Suprapubic skin (tissue), 4 donors: ENCODE data around the gene LPP. TPM values are rescaled to one million over a fixed set of nuclear protein-coding genes. Genes with fewer than 3 reads are reported as not detected.

Experiments
- DNase-seq, 2 donors: peaks; one replicate each; pipeline ENCODE4 v3.0.0-alpha.2; 2019; ENCODE audit warnings: low spot score in 2 of 2
- H3K27ac ChIP-seq: fragments of 200-600 bp; sonication (generic); one replicate; pipeline ENCODE4 v1.5.1; 2019
- H3K27me3 ChIP-seq: fragments of 200-600 bp; sonication (generic); one replicate; pipeline ENCODE4 v1.5.1; 2019
- H3K36me3 ChIP-seq: fragments of 200-600 bp; sonication (generic); one replicate; pipeline ENCODE4 v1.5.1; 2019
- H3K4me1 ChIP-seq: fragments of 200-600 bp; sonication (generic); one replicate; pipeline ENCODE4 v1.5.1; 2019
- H3K4me3 ChIP-seq: fragments of 200-600 bp; sonication (generic); one replicate; pipeline ENCODE4 v1.5.1; 2019; ENCODE audit warnings: mild to moderate bottlenecking
- H3K9me3 ChIP-seq: fragments of 200-600 bp; sonication (generic); one replicate; pipeline ENCODE4 v1.5.1; 2019
- EP300 ChIP-seq: sonication (generic); formaldehyde crosslinking; IDR thresholded peaks from one replicate; pipeline ENCODE4 v1.6.1; 2017; ENCODE audit warnings: antibody characterized with exemption
- POLR2A ChIP-seq, 2 donors: fragments of 450-650 bp; IDR thresholded peaks; one replicate each; pipeline ENCODE4 v1.6.1; 2017; ENCODE audit warnings: antibody characterized with exemption in 2 of 2, mild to moderate bottlenecking in 2 of 2, moderate library complexity in 2 of 2
- POLR2AphosphoS5 ChIP-seq, 3 donors: sonication (generic); formaldehyde crosslinking; IDR thresholded peaks; one replicate each; pipeline ENCODE4 v1.6.1; 2017; ENCODE audit warnings: antibody characterized with exemption in 3 of 3
- WGBS: methylation state at CpG from one replicate; pipeline ENCODE4 v1.1.5; 2018; 5-methylcytosine and 5-hydroxymethylcytosine counted together
- total RNA-seq, 4 donors: library from RNA; depleted of rRNA; stranded (reverse); fragments of >200 nt; gene quantifications; one replicate each; pipeline ENCODE4 v1.1.0, GENCODE V29; 2016
- TF ChIP-seq, protein P1 (sequence below), 2 donors: fragments of 200-600 bp in 1 of 2; fragments of 450-650 bp in 1 of 2; sonication (generic) in 1 of 2; IDR thresholded peaks; one replicate each; pipeline ENCODE4 v1.5.1; 2016 to 2019; ENCODE audit warnings: antibody characterized with exemption in 2 of 2, mild to moderate bottlenecking in 1 of 2, moderate library complexity in 1 of 2

The LPP gene
- total RNA-seq, 4 donors from 2014 or later, result 56.8 to 127 (median 84.2) TPM

DNA sequence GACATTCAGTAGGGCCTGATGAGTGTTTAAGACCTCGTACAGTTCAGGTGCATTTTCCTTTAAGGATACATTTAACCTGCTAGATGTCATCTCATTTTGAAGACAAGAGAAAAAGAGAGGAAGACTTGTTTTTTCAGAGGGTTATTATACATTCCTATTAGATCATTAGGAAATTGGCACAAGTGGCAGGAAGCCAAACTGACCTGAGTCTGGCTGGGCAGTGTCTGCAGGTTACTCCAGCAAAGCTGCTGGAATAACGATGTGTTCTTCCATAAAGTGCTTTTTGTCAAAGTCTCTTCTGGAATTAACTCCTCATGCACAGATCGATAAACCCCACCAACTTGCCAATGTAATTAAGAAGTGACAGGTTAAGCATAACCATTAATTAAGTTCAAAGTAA lies 621.5 kb downstream of the LPP start:
- TF ChIP-seq POLR2A (IDR thresholded peaks at IDR 0.05), result no peak
- TF ChIP-seq, protein P1, sequence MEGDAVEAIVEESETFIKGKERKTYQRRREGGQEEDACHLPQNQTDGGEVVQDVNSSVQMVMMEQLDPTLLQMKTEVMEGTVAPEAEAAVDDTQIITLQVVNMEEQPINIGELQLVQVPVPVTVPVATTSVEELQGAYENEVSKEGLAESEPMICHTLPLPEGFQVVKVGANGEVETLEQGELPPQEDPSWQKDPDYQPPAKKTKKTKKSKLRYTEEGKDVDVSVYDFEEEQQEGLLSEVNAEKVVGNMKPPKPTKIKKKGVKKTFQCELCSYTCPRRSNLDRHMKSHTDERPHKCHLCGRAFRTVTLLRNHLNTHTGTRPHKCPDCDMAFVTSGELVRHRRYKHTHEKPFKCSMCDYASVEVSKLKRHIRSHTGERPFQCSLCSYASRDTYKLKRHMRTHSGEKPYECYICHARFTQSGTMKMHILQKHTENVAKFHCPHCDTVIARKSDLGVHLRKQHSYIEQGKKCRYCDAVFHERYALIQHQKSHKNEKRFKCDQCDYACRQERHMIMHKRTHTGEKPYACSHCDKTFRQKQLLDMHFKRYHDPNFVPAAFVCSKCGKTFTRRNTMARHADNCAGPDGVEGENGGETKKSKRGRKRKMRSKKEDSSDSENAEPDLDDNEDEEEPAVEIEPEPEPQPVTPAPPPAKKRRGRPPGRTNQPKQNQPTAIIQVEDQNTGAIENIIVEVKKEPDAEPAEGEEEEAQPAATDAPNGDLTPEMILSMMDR (IDR thresholded peaks at IDR 0.05), result no peak
- no peak for TF ChIP-seq POLR2AphosphoS5 (IDR thresholded peaks at IDR 0.05)
- no peak for TF ChIP-seq EP300
- Histone ChIP-seq H3K9me3 (no peaks in the 10 kb centered on the region), H3K36me3 (no peaks in the 10 kb centered on the region), H3K4me3 (no peak overlapping the region), H3K27me3 (no peaks in the 10 kb centered on the region), H3K4me1 (peaks cover 9% of the 10 kb centered on the region), H3K27ac (no peak overlapping the region)
- no peak for DNase-seq
- WGBS, result 79% methylated on average over 3 of the region's 3 CpGs

DNA sequence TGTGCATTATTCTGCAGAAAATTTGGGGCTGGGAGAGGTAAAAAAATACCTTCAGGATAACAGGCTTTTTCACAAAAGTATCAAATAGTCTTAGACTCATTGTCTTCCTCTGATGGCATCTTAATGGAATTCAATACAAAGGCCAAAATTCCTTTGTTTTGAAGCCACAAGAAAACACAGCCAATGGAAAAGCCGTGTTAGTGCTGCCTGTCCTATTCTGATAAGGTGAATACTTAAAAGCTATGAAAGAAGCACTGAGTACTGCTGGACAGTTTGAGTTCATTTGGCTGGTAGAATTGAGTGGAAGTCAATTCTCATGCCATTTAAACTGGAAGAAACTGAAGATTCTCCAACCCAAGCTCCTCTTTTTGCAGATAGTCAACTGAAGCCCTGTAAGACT lies 622.5 kb downstream of the LPP start:
- no peaks in the 10 kb centered on the region for H3K9me3 ChIP-seq
- peaks cover 19% of the 10 kb centered on the region for H3K4me1 ChIP-seq
- H3K27me3 ChIP-seq, result no peaks in the 10 kb centered on the region
- TF ChIP-seq POLR2AphosphoS5 (IDR thresholded peaks at IDR 0.05) (no peak), EP300 (no peak), POLR2A (IDR thresholded peaks at IDR 0.05) (no peak)
- TF ChIP-seq, protein P1 (IDR thresholded peaks at IDR 0.05), result no peak
- no peak overlapping the region for H3K27ac ChIP-seq
- DNase-seq, result no peak
- 42% methylated on average over 1 of the region's 1 CpG for whole genome bisulfite sequencing
- no peaks in the 10 kb centered on the region for H3K36me3 ChIP-seq
- no peak overlapping the region for H3K4me3 ChIP-seq

DNA sequence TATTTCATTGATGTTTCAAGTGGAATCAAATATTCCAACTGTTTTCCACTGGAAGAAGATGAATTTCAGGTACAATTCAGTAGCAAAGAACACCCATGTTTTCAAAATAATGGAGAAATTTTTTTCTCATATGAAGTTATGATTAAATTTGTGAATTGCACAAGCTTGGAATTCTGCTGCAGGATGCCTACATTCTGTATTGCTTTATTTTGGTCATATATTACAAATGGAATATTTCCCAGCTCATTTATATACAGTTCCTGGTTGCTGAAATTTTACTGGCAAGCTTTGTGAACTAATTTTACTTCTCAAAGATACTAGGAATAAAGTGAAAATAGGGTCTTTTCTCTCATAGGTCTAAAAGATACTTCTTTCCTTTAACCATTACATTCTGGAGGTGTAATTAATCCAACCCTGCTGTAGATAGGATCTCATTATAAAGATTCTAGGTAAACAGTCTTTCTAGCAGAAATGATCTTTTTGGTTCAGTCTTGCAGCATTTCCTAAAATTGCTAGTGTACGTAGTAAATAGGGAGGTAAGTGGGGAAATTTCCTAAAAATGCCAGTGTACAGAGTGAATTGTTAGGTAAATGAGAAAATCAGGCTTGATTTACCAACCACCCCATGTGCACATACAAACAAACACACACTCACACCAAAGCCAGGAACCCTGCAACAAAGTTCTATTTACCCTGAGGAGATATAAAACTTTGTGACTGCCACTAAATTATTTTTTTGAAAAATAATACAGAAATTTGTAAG lies 624.3 kb downstream of the LPP start:
- TF ChIP-seq, protein P1 (IDR thresholded peaks at IDR 0.05), result no peak
- TF ChIP-seq POLR2AphosphoS5 (IDR thresholded peaks at IDR 0.05) (no peak), EP300 (no peak), POLR2A (IDR thresholded peaks at IDR 0.05) (no peak)
- no peak overlapping the region for H3K4me3 ChIP-seq
- no peaks in the 10 kb centered on the region for H3K36me3 ChIP-seq
- 92% methylated on average over 1 of the region's 1 CpG for WGBS
- H3K27me3 ChIP-seq, result no peaks in the 10 kb centered on the region
- DNase-seq, result no peak
- H3K4me1 ChIP-seq, result peaks cover 28% of the 10 kb centered on the region
- H3K27ac ChIP-seq, result no peak overlapping the region
- H3K9me3 ChIP-seq, result no peaks in the 10 kb centered on the region

DNA sequence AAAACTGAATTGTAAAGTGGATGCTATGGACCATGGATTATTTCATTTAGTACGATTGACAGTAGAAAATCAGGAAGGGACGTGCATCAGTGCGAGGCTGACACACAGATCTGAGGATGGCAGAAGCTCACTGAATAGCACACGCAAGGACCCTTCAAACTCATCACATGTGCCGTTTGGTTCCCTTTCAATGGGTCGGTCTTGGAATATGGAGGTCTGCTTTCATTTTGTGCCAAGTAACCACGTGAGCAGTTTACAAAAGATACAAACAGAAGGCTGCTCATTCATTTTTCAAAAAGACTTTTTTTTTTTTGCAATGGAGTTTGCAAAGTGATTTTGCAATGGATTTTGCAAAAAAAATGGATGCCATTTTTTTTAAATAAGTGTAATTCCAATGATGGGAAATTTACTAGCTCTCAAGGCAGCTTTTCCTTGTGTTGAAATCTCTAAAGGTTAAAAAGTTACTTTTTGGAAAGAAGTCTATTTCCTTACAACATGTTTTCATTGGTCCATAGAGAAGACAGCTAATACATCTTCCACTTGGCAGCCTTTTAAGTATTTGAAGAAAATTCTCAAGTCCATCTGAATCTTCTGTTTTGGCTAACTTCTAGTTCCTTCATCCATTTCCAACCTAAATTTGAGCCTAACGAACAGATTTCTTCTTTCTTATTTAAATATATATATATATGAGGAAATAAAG lies 625.5 kb downstream of the LPP start:
- Histone ChIP-seq H3K27me3 (no peaks in the 10 kb centered on the region), H3K36me3 (no peaks in the 10 kb centered on the region), H3K4me1 (peaks cover 28% of the 10 kb centered on the region), H3K27ac (peak overlapping the region; percentile 90), H3K4me3 (no peak overlapping the region), H3K9me3 (no peaks in the 10 kb centered on the region)
- 80% methylated on average over 8 of the region's 8 CpGs for WGBS
- TF ChIP-seq EP300, result no peak
- no peak for DNase-seq

DNA sequence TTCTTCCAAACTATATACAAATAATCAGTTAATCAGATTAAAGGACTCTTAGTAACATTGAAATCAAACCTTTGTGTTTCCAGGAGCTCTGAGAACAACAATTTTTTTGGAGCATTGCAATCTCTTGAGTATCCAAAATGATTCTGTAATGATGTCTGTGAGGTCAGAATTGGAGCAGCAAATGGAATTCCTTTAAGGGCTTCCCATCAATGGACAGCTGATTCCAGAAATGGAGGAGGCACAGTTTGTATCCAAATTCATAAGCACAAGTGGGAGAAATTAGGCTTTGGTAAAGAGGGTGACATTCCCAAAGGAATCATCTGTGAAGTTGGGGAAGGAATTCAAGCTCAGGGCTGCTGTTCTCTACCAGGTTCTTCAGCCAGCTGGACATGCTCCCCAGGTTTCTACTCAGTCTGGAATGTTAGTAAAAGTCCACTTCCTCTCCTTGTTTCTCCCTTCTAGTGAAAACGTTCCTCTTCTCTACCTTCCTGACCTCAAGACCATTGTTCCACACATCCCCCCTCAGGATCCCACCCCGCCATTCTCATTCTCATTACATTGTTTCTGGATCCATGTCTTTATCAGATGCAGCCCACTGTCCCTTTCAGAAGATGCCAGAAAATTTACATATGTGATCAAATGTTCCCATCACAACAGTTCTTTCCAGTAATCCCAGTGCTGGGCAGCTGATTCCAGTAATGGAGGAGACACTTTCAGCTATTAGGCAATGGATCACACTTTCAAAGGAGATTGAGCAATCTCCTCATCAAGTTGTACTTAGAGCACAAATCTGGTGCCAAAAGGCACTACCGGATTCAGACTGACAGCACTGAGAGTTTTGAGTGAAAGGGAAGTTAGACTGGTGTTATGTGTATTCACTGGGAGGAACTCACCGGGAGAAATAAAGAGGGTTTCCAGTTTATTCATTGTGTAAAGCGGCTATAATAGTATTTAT lies 626.5 kb downstream of the LPP start:
- Histone ChIP-seq H3K4me3 (no peak overlapping the region), H3K27me3 (no peaks in the 10 kb centered on the region), H3K4me1 (peaks cover 28% of the 10 kb centered on the region), H3K9me3 (no peaks in the 10 kb centered on the region), H3K27ac (peak overlapping the region; percentile 90), H3K36me3 (no peaks in the 10 kb centered on the region)
- no peak for DNase-seq
- TF ChIP-seq EP300 (peak; percentile 24), POLR2A (IDR thresholded peaks at IDR 0.05) (no peak), POLR2AphosphoS5 (IDR thresholded peaks at IDR 0.05) (peak; percentile 95 to 98 (median 97))
- TF ChIP-seq, protein P1 (IDR thresholded peaks at IDR 0.05), result no peak
- 48% methylated on average over 5 of the region's 5 CpGs for WGBS
